ENCODE measurements around the gene MAML3. TPM values are rescaled to one million over a fixed set of nuclear protein-coding genes. Genes with fewer than 3 reads are reported as not detected.
A peak's percentile ranks its signal among the peaks of the same experiment; 100 is the strongest.

MAML3 gene
- total RNA-seq, 2 experiments from 2014 or later: 2.0 to 2.4 TPM

DNA sequence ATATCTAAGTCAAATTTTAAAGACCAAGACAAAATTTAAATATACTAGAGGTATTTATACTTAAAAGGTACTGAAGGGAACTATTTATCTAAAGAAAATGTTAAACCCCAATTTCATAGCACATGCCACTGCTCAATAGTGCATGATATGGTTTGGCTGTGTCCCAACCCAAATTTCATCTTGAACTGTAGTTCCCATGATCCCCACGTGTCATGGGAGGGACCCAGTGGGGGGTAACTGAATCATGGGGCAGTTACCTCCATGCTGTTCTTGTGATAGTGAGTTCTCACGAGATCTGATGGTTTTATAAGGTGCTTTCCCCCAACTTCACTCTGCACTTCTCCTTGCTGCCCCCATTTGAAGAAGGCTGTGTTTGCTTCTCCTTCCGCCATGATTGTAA lies 32.3 kb downstream of the MAML3 start:
- H3K4me1 Mint-ChIP-seq (ENCODE audit: low read depth): peaks cover 29% of the 10 kb centered on the region
- H3K27me3 Mint-ChIP-seq: peaks cover 6% of the 10 kb centered on the region
- no peak overlapping the region for H3K4me3 Mint-ChIP-seq
- no peaks in the 10 kb centered on the region for H3K9me3 Mint-ChIP-seq
- DNase-seq: no peak
- ChIA-PET POLR2A (no interaction called here), CTCF (no interaction called here)
- no peak for ATAC-seq
- H3K36me3 Mint-ChIP-seq (ENCODE audit: low read depth): no peaks in the 10 kb centered on the region
- no peak overlapping the region for H3K27ac Mint-ChIP-seq
- no peak for TF ChIP-seq CTCF (IDR thresholded peaks at IDR 0.05)
- intact Hi-C loops (cut with micrococcal nuclease): no loop called here

DNA sequence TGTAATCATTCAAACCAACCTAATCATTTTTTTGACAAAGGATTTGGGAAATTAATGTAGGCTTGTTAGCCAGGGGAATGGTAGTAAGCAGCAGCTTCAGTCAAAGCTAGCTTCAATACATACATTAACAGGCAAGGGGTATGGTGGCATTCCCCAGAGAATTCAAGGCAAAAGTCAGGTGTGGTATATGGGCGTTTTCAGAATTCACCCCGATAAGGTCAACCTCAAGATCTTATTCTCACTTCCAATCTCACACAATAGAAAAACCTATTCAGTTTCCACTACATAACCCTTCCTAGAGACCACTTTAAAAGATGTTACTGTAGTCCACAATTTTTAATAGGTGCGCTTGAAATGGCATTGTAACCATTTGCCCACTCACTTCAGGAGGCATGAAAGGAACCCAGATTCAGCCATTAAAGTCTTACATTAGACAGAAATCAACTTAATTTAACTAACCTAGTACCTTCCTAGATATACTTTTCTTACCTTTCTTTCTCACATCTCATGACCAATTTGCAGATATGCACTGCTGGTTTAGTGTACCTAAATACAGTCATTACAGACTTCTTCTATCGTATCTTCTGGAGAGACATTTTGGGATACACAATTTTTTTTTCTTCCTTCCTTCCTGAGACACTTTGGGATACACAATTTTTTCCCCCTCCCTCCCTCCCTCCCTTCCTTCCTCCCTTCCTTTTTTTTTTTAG lies 34.9 kb downstream of the MAML3 start:
- H3K9me3 Mint-ChIP-seq: no peaks in the 10 kb centered on the region
- H3K36me3 Mint-ChIP-seq (ENCODE audit: low read depth): no peaks in the 10 kb centered on the region
- ChIA-PET POLR2A (no interaction called here), CTCF (no interaction called here)
- peaks cover 46% of the 10 kb centered on the region for H3K4me1 Mint-ChIP-seq (ENCODE audit: low read depth)
- H3K4me3 Mint-ChIP-seq: no peak overlapping the region
- TF ChIP-seq CTCF (IDR thresholded peaks at IDR 0.05): no peak
- peaks cover 2% of the 10 kb centered on the region for H3K27me3 Mint-ChIP-seq
- intact Hi-C loops (cut with micrococcal nuclease): loop anchor here (5.0 kb wide), 2 partner anchors 33 to 47 kb away; partner anchors contain the start of gene MAML3
- no peak for ATAC-seq
- H3K27ac Mint-ChIP-seq: no peak overlapping the region
- no peak for DNase-seq

DNA sequence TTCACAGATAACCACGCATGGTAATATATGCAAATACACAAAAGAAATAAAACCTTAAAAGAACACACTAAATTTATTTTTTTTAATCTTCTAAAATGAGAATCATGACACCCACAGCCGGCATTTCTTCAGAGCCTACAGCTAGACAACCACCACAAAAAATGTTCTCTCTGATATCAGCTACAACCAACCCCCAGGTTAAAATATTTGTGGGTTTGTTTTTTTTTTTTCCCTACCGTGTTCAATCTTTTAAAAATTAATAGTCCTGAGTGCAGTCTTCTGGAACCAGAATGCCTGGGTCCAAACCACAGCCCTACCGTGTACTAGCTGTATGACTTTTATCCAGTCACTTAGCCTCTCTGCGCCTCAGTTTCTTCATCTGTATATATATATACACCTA lies 36.0 kb downstream of the MAML3 start:
- Mint-ChIP-seq H3K4me3 (no peak overlapping the region), H3K9me3 (no peaks in the 10 kb centered on the region), H3K27ac (no peak overlapping the region), H3K27me3 (no peaks in the 10 kb centered on the region), H3K36me3 (ENCODE audit: low read depth) (no peaks in the 10 kb centered on the region), H3K4me1 (ENCODE audit: low read depth) (peaks cover 45% of the 10 kb centered on the region)
- ChIA-PET CTCF (no interaction called here), POLR2A (no interaction called here)
- intact Hi-C loops (cut with micrococcal nuclease): loop anchor here (5.0 kb wide), 2 partner anchors 34 to 46 kb away; partner anchors contain the start of gene MAML3
- no peak for TF ChIP-seq CTCF (IDR thresholded peaks at IDR 0.05)
- DNase-seq (no peak), ATAC-seq (no peak)

DNA sequence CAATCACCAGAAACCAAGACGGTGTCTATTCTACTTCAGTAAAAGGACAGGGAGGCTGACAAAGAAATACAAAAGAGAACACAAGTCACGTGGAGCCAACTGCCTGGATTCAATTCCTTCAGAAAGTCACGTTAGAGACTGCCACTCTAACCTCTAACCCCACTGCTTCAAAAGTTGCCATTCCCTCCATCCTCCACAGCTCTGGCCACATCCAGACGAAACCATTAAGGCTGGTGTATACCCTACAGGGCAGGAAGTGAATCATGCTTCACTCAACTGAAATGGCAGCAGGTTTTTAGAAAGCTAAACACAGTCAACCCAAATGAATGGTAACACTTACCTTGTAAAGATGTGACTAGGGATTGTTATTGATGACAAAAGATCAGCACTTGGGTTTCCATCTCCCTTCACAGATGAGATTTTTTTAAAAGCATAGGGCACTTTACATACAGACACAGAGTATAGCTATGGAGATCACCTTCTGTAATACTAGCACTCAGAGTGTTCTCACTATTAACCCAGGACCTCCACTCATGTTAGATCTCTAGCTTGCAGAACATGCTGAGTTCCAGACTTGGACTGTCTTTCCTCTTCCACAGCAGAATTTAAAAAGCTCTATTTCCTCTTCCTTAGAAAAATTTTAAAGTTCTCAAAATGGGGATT lies 37.4 kb downstream of the MAML3 start:
- no peak for TF ChIP-seq CTCF (IDR thresholded peaks at IDR 0.05)
- Mint-ChIP-seq H3K27me3 (no peaks in the 10 kb centered on the region), H3K9me3 (no peaks in the 10 kb centered on the region), H3K4me1 (ENCODE audit: low read depth) (peaks cover 39% of the 10 kb centered on the region), H3K27ac (peak overlapping the region; percentile 79), H3K4me3 (peak overlapping the region; percentile 19), H3K36me3 (ENCODE audit: low read depth) (no peaks in the 10 kb centered on the region)
- intact Hi-C loops (cut with micrococcal nuclease): loop anchor here (5.0 kb wide), 2 partner anchors 36 to 44 kb away; partner anchors contain the start of gene MAML3
- ATAC-seq (peak; percentile 98), DNase-seq (peak; percentile 67)
- CTCF ChIA-PET: interaction anchor here (1.0 to 1.7 kb wide), 6 partner anchors 11 to 137 kb away, joined by 3 to 5 read pairs (median 4); partner anchors contain the start of gene MAML3
- POLR2A ChIA-PET: interaction anchor here (1.0 to 2.0 kb wide), 5 partner anchors 11 to 36 kb away, joined by 3 to 7 read pairs (median 3); no protein-coding TSS in a partner anchor

DNA sequence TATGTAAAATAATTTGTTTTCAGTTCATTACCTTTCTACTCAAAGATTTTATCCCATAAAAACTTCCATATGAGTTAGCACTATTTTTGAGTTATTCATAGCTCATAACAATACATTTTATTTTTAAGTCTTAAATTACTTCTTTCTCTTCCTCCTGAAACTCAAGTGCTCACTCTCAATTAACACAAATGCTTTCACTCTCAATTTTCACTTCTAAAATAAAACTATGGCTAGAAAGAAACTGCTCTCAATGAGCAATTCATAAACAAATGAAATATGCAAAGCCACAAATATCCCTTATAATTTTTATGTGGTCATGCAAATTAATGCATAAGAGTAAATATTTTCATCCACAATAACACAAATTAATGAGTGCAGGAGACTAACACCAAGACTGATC lies 38.8 kb downstream of the MAML3 start:
- intact Hi-C loops (cut with micrococcal nuclease): loop anchor here (5.0 kb wide), 2 partner anchors 37 to 43 kb away; partner anchors contain the start of gene MAML3
- H3K27ac Mint-ChIP-seq: peak overlapping the region; percentile 23

More for the DNA sequence above, 38.8 kb downstream of the MAML3 start:
- ChIA-PET CTCF (interaction anchor here (2.3 kb wide), 1 partner anchor 9 kb away, joined by 9 read pairs; no protein-coding TSS in a partner anchor), POLR2A (interaction anchor here (0.6 to 0.8 kb wide), 2 partner anchors 29 to 52 kb away, joined by 3 read pairs; no protein-coding TSS in a partner anchor)
- H3K36me3 Mint-ChIP-seq (ENCODE audit: low read depth): no peaks in the 10 kb centered on the region
- DNase-seq (no peak), ATAC-seq (no peak)
- peaks cover 2% of the 10 kb centered on the region for H3K27me3 Mint-ChIP-seq
- peaks cover 39% of the 10 kb centered on the region for H3K4me1 Mint-ChIP-seq (ENCODE audit: low read depth)
- no peak overlapping the region for H3K4me3 Mint-ChIP-seq
- TF ChIP-seq CTCF (IDR thresholded peaks at IDR 0.05): no peak
- no peaks in the 10 kb centered on the region for H3K9me3 Mint-ChIP-seq

Measured in activated CD8-positive, alpha-beta T cell treated with anti-CD3 and anti-CD28 coated beads for 36 hours (primary cell).